Measurements from ENCODE around the gene NADSYN1. TPM values are rescaled to one million over a fixed set of nuclear protein-coding genes. Genes with fewer than 3 reads are reported as not detected.

The NADSYN1 gene
- total and polyA plus RNA-seq, 2 experiments from 2014 or later = 46.8 to 68.9 TPM

DNA sequence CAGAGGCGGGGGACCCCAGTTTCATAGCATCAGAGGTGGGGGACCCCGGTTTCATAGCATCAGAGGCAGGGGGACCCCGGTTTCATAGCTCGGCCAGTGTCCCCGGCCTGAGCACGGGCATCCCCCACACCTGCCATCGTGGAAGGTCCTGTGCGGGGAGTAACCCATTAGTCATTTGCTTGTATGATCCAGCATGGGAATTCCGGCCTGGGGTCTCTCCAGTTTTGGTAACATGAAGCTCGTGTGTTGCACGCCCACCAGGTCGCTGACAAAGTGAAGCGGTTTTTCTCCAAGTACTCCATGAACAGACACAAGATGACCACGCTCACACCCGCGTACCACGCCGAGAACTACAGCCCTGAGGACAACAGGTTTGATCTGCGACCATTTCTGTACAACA lies 45.1 kb downstream of the NADSYN1 start:
- DNase-seq (ENCODE audit: low read depth in 1 of 2, low spot score in 1 of 2) = no peak
- Histone ChIP-seq H3K36me3 (peaks cover 9% of the 10 kb centered on the region), H3K9me3 (ENCODE audit: low read depth) (no peaks in the 10 kb centered on the region), H3K4me1 (ENCODE audit: low read depth) (no peaks in the 10 kb centered on the region), H3K27ac (no peak overlapping the region), H3K27me3 (no peaks in the 10 kb centered on the region), H3K4me3 (no peak overlapping the region)
- TF ChIP-seq CTCF (IDR thresholded peaks at IDR 0.05; ENCODE audit: low read depth, low read length) = no peak

- H3K9me3 ChIP-seq (ENCODE audit: low read depth) = no peaks in the 10 kb centered on the region
- no peaks in the 10 kb centered on the region for H3K27me3 ChIP-seq
- no peak for DNase-seq (ENCODE audit: low read depth in 1 of 2, low spot score in 1 of 2)
- peaks cover 9% of the 10 kb centered on the region for H3K36me3 ChIP-seq
- no peak overlapping the region for H3K4me3 ChIP-seq
- H3K27ac ChIP-seq = no peak overlapping the region
- no peak for TF ChIP-seq CTCF (IDR thresholded peaks at IDR 0.05; ENCODE audit: low read depth, low read length)
- H3K4me1 ChIP-seq (ENCODE audit: low read depth) = no peaks in the 10 kb centered on the region
Measured at GRCh38 chr11:71499125-71499524, 46.1 kb downstream of the NADSYN1 start.

- H3K9me3 ChIP-seq (ENCODE audit: low read depth) = no peaks in the 10 kb centered on the region
- no peaks in the 10 kb centered on the region for H3K4me1 ChIP-seq (ENCODE audit: low read depth)
- TF ChIP-seq CTCF (IDR thresholded peaks at IDR 0.05; ENCODE audit: low read depth, low read length) = no peak
- H3K4me3 ChIP-seq = no peak overlapping the region
- peaks cover 9% of the 10 kb centered on the region for H3K36me3 ChIP-seq
- H3K27ac ChIP-seq = no peak overlapping the region
- H3K27me3 ChIP-seq = no peaks in the 10 kb centered on the region
- DNase-seq (ENCODE audit: low read depth in 1 of 2, low spot score in 1 of 2) = no peak
Measured at GRCh38 chr11:71499546-71499945, 46.5 kb downstream of the NADSYN1 start.

DNA sequence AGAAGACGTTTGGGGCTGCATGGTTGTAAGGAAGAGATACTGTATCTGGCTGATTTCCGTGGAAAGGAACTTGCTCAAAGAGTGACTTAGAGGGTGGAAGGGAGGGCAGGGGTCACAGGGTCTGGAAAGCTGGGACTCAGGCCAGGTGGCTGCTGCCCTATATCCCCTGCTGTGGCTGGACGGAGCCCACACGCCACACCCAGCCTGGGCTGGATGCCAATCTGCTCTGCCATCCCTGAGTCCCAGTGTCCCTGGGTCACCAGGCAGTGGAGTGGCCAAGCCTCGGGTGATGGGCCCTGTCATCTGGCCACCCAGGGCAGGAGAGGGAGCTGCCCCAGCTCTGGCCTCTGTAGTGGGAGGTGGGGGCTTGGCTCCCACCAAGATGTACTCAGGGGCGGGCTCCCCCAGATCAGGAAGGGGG lies 47.6 kb downstream of the NADSYN1 start:
- no peaks in the 10 kb centered on the region for H3K4me1 ChIP-seq (ENCODE audit: low read depth)
- no peak overlapping the region for H3K27ac ChIP-seq
- H3K27me3 ChIP-seq = no peaks in the 10 kb centered on the region
- TF ChIP-seq CTCF (IDR thresholded peaks at IDR 0.05; ENCODE audit: low read depth, low read length) = no peak
- H3K36me3 ChIP-seq = peaks cover 7% of the 10 kb centered on the region
- no peak overlapping the region for H3K4me3 ChIP-seq
- no peaks in the 10 kb centered on the region for H3K9me3 ChIP-seq (ENCODE audit: low read depth)
- DNase-seq (ENCODE audit: low read depth in 1 of 2, low spot score in 1 of 2) = no peak

DNA sequence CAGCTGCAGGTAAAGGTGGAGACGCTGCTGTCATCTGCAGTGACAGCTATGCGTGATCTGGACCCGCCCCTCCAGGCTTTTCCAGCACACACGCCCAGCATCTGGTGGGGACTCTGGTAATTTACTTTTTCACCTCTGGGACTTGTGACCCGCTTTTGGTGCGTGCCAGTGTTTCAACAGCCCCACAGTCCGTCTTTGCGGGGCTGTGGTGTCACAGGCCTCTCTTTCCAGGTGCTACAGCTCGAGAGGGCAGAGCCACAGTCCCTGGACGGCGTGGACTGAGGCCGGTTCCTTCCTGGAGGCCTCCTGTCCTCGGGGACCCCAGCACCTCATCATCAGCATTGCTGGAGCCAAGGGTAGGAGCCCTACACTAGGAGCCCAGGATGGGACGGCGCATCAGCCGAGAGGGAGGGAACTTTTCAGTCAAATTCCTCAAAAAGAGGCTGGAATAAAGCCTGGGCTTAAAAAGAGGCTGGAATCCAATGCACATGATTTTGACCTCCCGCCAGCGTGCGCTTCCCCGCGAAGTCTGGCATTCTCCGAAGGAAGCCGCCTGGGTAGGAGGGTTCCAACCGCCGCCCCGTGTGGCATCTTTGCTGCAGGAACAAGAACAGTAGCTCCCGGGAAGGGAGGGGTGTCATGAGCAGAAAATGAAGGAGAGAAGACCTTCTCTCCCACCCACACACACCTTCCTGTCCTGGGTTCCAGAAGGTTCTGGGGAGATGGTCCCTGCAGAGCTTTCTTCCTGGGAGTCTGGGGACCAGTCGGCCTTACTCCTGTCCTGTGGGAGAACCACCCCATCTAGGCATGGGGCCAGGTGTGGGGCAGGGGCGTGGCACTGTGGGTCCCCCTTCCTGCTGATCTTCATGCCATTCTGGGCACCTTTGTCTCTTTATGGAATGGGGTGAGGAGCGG lies 48.3 kb downstream of the NADSYN1 start:
- no peak for DNase-seq (ENCODE audit: low read depth in 1 of 2, low spot score in 1 of 2)
- H3K4me1 ChIP-seq (ENCODE audit: low read depth) = no peaks in the 10 kb centered on the region
- no peaks in the 10 kb centered on the region for H3K27me3 ChIP-seq
- TF ChIP-seq CTCF (IDR thresholded peaks at IDR 0.05; ENCODE audit: low read depth, low read length) = no peak
- peaks cover 7% of the 10 kb centered on the region for H3K36me3 ChIP-seq
- H3K27ac ChIP-seq = no peak overlapping the region
- H3K4me3 ChIP-seq = no peak overlapping the region
- no peaks in the 10 kb centered on the region for H3K9me3 ChIP-seq (ENCODE audit: low read depth)
